HL-60/S4 treated with phorbol 12-myristate 13-acetate at 8.2 ng/mL for 4 days and 3 days (cell line): Measurements from ENCODE around the gene SPATC1L.

Source experiments
- in situ Hi-C: fragments of 300-500 bp; cut with MboI; formaldehyde crosslinking; loops from 2 replicates; pipeline ENCODE4 v1.15.0; 2022; ENCODE audit warnings: low sequenced_read_pairs

The SPATC1L gene

DNA sequence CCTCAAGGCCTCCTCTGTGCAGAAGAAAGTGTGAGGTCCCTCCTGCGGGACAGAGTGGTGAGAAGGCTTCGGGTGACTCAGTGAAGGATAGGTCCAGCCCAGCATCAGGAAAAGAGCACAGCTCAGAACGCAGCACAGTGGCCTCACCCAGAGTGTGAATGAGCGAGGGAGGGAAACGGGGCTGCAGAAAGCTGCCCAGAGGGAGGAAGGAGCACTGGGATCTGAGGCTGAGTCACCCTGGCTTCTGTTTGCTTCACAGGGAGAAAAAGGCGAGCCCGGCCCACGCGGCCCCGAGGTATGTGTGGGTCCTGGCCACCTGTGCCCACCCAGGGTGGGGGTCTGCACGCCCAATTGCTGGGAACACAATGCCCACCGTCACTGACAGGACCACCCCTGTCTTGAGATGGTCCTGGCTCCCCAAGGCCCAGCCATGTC is 62.0 kb downstream of the SPATC1L start:
- in situ Hi-C loops: no loop called here

DNA sequence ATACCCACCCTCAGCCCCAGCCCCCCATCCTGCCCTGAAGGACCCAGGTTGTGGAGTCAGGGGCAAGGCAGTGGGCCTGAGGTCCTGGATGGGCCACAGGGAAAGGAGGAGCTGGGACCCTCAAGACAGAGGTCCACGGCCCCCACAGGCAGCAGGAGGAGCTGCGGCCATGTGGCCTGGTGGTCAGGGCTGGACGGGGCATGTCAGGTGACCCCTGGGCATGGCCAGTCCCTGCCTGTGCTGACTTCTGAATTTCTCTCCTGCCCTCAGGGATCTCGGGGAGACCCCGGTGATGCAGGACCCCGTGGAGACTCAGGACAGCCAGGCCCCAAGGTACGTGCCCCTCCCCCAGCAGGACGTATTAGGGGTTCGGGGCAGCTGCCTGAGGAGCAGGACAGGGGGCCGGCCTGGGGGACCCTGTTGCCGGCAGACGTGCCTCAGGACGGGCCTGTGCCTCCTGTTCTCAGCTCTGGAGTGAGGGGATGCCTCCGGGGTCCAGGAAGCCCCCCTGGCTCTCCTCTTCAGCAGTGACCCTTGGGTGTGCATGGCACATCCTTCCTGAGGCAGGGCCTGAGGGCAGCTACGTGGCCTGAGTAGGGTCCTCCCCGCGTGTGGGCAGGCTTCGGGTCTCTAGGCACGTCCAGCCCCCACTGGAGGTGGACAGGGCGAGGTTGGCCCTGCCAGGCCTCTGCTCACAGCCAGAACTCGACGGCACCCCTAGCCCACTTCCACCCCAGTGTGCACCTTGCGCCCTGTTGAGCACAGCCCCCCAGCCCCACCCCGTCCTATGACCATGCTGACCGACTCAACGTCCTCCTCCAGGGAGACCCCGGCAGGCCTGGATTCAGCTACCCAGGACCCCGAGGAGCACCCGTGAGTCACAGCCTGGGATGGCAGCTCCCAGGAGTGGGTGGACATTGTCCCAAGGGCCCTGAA is 62.7 kb downstream of the SPATC1L start:
- in situ Hi-C loops: no loop called here

DNA sequence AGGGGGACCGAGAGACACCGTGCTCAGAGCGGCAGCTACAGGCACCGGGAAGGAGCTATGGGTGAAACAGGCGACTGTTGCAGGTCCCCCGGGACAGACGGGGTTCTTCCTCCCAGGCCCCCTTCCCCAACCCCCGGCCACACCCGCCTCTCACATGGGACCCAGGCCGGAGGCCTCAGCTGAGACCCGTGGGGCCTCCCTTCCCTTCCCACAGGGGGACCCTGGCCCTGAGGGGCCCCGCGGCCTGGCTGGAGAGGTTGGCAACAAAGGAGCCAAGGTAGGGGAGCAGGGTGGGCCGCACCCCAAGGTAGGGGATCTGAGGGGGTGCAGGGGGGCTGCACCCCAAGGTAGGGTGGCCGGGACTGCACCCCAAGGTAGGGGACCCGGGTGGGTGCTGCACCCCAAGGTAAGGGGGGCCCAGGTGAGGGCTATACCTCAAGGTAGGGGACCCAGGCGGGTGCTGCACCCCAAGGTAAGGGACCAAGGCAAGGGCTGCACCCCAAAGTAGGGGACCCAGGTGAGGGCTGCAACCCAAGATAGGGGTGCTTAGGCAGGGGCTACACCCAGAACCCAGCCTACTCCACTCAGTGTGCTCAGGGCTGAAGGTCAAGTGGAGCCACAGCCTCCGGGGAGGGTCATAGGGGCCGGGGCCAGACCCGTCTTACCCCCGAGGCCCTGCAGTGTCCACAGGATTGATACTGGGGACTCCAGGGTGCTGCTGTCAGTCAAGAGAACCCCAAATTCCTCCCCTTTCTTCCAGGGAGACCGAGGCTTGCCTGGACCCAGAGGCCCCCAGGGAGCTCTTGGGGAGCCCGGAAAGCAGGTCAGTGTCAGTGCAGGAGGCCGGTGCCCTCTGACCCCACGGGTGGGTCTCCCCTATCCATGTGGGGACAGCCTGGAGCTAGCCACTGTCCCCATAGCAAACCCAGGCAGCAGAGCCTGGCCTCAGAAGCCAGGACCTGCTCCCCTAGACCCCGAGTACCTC is 63.7 kb downstream of the SPATC1L start:
- in situ Hi-C loops: no loop called here

DNA sequence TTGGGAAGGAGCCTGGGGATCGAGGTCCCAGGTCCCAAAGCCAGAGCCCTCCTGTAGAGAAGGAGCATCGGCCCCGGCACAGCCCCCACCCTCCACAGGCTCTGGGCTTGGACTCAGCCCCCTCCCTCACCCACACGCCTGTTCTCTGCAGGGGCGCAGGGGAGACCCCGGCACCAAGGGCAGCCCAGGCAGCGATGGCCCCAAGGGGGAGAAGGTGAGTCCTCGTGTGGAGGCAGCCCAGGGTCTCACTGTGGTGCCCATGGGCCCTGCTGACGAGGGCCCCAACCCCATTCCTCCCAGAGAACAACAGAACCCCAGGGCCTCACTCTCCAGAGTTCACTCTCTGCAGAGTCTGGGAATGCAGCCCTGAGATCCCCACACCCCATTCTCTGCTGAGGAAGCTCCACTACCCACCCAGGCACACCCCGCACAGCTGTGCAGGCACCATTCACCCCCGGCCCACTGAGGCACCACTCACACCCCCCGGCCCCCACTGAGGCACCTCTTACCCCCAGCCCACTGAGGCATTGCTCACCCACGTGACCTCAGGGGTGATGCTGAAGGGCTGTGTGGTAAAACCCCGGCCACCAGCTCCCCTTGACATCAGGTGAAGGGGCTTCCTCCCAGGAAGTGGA is 64.5 kb downstream of the SPATC1L start:
- in situ Hi-C loops: no loop called here

DNA sequence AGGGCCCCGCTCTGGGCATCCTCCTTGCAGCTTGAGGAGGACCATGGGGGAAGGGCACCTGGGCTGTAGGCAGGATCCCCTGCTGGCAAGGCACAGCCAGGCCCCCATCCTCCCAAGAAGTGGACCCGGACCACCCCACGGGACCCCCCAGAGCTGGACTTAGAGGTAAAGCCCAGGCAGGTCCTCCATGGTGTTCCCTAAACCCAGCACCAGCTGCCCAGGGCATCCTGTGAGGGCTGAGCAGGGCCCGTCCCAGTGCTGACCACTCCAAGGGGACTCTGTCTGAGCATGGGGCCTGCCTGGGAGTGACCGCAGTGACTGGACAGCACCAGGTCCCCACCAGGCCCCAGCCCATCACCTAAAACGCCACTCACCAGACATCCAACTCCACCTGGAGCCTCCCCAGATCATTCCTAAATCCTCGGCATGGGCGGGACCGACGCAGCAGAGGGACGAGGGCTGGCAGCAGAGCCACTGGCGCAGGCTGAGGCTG is 65.1 kb downstream of the SPATC1L start:
- in situ Hi-C loops: no loop called here

DNA sequence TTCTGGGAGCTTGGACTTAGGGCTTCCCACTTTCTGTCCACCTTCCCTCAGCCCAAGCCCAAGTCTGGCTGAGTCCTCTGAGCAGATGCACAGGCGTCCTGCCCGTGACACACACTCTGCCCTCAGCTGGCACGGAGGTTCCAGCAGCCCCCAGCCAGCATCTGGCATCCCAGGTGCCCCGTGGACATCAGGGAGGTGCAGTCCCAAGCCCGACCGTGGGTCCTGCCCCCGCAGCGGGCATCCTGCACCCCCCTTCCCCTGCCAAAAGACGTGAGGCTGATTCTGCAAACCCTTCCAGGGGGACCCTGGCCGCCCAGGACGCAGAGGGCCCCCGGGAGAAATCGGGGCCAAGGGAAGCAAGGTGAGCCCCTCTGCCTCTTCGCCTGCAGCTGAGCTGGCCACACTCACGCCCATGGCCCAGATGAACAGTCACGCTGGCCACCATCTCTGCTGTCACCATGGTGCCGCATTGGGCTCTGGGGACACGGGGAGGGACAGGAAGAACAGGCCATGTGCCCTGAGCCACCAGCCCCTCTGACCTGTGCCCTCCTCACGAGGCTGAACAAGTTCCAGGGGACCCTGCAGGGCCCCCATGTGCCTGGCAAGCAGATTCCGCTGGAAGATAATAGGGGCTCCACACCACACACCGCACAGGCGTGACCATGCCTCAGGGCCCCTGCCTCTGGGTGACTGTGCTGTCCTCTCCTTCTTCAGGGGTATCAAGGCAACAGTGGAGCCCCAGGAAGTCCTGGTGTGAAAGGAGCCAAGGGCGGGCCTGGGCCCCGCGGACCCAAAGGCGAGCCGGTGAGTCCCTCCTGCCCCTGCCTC is 65.7 kb downstream of the SPATC1L start:
- in situ Hi-C loops: no loop called here

DNA sequence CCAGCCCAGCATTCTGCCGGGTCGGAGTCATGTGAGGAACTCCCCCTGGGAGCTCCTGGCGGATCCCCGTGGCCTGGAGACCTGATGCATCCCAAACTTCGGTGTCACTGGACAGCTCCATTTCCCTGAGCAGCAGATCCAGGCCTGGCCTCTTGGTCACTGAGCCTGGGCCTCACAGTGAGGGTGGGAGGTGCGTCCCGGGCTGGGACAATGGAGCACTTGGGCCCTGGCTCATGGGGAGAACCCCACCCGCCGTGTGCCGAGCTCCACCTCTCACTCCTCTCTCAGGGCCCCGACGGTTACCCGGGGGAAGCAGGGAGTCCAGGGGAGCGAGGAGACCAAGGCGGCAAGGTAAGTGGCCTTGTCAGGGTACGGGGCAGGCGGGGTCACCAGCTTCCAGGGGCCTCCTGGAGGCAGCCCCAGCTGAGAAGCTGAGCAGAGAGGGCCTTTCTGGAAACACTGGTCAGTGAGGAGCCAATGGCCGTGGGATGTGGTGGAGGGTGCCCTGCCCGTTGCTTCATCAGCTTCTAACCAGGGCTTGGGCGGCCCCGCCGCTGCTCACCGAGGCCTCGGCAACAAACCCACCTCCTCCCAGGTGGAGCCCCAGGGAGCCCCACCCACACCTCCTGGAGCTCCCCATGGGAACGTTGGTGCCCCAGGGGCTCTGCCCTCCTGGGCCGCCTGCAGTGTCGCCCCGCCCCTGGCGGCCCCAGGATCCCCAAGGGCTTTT is 66.5 kb downstream of the SPATC1L start:
- in situ Hi-C loops: no loop called here

DNA sequence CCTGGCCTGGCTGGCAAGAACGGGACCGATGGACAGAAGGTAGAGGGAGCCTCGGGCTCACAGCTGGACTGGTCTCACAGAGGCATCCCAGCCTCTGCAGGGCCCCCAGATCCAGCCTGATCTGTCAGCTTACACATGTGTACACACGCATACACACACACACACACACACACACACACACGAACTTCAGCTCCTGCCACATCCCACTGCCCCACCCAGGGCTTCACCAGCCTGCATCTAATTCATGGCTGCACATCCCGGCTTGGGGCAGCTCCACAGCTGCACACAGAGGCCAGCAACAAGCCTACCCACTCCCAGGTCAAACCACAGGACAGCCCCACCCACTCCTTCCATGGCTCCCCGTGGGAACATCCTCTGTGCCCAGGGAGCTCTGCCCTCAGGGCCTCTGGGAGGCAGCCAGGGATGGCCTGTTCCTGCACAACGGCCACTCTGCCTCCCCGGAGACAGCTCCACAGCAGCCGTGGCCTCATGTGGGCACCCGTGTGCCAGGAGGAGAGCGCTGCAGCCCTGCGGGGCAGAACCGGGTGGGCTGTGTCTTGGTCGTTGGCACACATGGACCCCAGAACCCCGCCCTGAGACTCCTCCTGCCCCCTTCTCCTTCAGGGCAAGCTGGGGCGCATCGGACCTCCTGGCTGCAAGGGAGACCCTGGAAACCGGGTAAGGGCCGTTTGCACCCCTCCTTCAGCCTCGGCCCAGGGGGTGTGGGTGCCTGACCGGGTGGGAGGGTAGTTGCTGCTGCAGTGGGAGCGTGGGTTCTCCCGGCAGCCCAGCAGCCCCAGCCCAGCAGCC is 67.3 kb downstream of the SPATC1L start:
- in situ Hi-C loops: no loop called here

DNA sequence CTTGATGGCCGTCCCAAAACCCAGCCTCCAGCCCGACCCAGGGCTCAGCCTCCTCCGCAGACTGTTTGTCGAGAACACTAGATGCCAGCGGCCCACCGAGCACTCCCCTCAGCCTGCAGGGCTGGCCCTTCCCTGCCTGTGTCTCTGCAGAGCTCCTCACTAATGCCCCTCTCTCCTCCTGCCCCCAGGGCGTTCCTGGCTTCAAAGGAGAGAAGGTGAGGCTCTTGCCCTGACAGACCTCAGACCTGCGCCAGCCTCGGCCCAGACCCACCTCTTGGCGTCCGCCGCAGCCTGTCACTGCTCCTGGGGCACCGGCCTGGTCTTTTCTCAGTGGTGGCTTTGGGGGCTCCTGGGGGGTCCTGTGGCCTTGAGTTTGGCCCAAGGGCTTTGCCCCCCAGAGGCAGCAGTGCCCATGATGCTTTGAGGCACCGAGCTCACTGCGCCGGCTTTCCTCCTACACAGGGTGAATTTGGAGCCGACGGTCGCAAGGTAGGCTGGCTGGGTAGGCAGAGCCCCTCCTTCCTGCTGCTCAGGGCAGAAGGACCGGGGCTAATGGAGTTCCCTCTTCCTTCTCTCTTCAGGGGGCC is 68.0 kb downstream of the SPATC1L start:
- in situ Hi-C loops: no loop called here

DNA sequence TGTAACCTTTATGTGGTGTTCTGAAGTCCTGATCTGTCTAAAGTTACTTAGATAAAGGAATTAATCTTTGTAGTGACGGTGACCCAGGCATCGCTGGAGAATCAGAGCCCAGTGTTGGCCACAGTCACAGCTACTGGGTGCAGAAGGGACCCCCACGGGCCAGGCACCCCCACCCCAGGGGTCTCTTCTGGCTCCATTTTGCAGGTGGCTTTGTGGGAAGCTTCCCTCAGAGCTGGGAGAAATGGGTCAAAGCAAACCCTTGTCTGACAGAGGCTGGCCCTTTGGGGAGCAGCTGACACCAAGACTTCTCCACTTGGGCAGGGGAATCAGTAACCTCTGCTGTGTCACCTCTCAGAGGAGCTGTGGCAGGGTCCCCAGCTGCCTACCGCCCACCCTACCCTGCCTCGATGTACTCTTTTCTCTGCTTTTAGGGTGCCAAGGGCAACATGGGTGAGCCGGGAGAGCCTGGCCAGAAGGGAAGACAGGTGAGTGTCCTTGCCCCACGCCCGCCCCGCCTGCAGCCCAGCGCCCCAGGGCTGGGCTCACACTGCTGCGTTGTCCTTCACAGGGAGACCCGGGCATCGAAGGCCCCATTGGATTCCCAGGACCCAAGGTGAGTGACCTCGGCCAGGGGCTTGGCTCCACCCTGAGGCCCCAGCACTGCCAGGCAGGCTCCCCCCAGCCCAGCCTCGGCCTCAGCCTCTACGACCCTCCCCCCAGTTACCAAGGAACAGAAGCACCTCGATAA is 68.6 kb downstream of the SPATC1L start:
- in situ Hi-C loops: no loop called here

DNA sequence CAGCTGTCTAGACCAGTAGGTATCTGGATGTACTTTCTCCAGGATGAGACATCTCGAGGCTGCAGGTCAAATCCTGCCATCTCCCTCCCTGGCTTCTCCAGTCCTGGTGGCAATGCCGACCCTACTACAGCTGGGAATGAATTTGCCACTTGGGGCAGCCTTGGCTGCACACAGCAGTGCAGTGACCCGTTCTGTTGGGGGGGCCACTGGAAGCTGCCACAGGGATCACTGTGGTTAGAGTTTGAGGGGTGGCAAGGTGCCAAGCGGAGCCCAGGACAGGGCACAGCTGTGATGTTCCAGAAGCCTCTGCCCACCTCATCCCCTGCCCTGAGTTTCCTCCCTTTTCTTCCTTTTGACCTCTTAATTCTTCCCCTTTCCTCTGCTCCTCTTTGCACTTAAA is 69.3 kb downstream of the SPATC1L start:
- in situ Hi-C loops: no loop called here

DNA sequence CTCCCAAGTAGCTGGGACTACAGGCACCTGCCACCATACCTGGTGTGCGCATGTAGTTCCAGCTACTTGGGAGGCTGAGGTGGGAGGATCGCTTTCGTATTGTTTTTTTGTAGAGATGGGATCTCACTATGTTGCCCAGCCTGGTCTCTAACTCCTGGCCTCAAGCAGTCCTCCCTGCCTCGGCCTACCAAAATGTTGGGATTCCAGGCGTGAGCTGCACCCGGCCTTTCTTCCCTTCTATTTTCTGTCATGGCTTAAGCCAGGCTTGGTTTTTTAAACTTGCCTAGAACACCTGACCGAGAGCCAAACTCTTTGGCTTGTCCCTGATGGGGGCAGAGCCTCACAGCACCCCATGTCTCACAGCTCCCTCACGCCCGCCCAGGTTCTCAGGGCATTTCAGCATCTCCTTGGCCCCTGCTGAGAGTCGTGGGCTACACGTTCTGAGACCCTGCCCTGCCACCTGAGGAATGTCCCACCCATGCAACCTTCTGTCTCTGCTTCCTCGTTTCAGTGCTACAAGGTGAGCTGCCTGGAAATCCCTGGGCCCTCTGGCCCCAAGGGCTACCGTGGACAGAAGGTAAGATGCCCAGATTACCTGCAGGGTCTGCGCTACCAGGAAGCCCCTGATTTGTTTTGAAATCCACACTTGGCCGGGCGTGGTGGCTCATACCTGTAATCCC is 70.6 kb downstream of the SPATC1L start:
- in situ Hi-C loops: no loop called here

DNA sequence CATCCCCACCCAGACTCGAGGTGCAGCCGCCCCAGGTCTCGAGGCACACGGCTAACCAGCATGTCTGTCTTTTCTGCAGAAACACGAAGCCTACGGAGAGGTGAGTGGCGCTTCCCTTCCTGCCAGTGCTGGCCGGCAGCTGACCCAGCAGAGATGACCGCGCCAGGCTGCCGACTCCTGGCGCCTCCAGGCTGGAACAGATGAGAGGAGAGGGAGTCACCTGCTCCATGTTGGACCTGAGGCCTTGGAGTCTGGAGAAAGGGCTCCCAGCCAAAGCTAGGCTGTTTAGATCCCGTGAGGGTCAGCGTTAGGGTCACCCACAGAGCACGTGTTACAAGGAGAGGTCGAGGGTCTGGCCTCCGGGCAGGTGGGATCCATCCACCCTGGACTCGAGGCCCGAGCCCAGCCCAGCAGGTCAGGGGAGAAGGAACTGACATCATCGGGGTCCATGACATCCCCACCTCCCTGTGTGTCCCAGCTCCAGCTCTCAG is 71.5 kb downstream of the SPATC1L start:
- in situ Hi-C loops: no loop called here

DNA sequence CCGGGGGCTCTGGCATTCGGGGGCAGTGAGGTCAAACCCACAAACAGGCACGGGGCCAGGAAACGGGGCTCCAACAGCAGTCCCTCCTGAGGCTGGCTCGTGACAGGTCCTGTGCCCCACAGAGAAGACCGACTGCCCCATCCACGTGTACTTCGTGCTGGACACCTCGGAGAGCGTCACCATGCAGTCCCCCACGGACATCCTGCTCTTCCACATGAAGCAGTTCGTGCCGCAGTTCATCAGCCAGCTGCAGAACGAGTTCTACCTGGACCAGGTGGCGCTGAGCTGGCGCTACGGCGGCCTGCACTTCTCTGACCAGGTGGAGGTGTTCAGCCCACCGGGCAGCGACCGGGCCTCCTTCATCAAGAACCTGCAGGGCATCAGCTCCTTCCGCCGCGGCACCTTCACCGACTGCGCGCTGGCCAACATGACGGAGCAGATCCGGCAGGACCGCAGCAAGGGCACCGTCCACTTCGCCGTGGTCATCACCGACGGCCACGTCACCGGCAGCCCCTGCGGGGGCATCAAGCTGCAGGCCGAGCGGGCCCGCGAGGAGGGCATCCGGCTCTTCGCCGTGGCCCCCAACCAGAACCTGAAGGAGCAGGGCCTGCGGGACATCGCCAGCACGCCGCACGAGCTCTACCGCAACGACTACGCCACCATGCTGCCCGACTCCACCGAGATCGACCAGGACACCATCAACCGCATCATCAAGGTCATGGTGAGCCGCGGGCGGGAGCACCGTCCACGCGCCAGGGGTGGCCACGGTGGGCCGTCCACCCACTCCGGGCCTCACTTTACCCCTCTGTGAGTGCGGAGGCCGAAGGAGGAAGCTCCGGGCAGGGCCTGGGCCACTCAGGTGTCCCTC is 72.2 kb downstream of the SPATC1L start:
- in situ Hi-C loops: no loop called here

DNA sequence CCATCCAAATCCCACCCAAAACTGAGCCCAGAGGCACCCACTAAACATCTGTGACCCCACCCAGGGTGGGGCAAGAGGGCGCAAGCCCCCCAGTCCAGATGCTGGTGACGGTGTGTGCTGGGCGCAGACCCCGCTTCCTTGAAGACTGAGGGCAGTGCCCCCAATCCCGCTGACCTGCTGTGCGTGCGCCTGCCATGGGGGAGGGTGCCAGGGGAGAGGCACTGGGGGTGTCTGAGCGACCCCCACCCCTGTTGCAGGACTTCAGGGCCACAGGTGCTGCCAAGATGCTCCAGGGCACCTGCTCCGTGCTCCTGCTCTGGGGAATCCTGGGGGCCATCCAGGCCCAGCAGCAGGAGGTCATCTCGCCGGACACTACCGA is 73.1 kb downstream of the SPATC1L start:
- in situ Hi-C loops: no loop called here
